Astrocyte (in vitro differentiated cells and primary cell): ENCODE measurements around the gene GMPR2. TPM values are rescaled to one million over a fixed set of nuclear protein-coding genes. Genes with fewer than 3 reads are reported as not detected.
A peak's percentile ranks its signal among the peaks of the same experiment; 100 is the strongest.

Experiments
- DNase-seq: peaks from one replicate; pipeline ENCODE4 v3.0.0-alpha.2; 2010; ENCODE audit warnings: low read depth
- FAIRE-seq: peaks from 2 replicates; lab custom pipeline; 2011; peaks lifted over from hg19 to GRCh38; lab: Jason Lieb, UNC
- H2AFZ ChIP-seq: 2 replicates; pipeline ENCODE4 v1.6.0; 2012; ENCODE audit warnings: low read depth, low read length, inconsistent platforms
- H3K27ac ChIP-seq: 2 replicates; pipeline ENCODE4 v1.5.1; 2011; ENCODE audit warnings: low read depth, low read length, inconsistent platforms
- H3K27me3 ChIP-seq: 2 replicates; pipeline ENCODE4 v1.6.0; 2011; ENCODE audit warnings: low read length, inconsistent platforms; ENCODE audit not compliant: insufficient read depth
- H3K36me3 ChIP-seq: 2 replicates; pipeline ENCODE4 v1.5.1; 2011; ENCODE audit warnings: low read length, inconsistent platforms; ENCODE audit not compliant: insufficient read depth
- H3K4me1 ChIP-seq: 2 replicates; pipeline ENCODE4 v1.5.1; 2011; ENCODE audit warnings: low read length, inconsistent platforms; ENCODE audit not compliant: insufficient read depth
- H3K4me2 ChIP-seq: 2 replicates; pipeline ENCODE4 v1.6.0; 2012; ENCODE audit warnings: low read length, inconsistent platforms
- H3K4me3 ChIP-seq: 2 replicates; pipeline ENCODE4 v1.5.1; 2011; ENCODE audit warnings: low read depth, mild to moderate bottlenecking, low read length, inconsistent platforms; ENCODE audit not compliant: insufficient read depth
- H3K79me2 ChIP-seq: 2 replicates; pipeline ENCODE4 v1.6.0; 2012; ENCODE audit warnings: mild to moderate bottlenecking, low read length, inconsistent platforms; ENCODE audit not compliant: insufficient read depth
- H3K9ac ChIP-seq: 2 replicates; pipeline ENCODE4 v1.6.0; 2012; ENCODE audit warnings: mild to moderate bottlenecking, low read length, inconsistent platforms
- H3K9me3 ChIP-seq: 2 replicates; pipeline ENCODE4 v1.5.1; 2012; ENCODE audit warnings: low read depth, mild to moderate bottlenecking, low read length, inconsistent platforms; ENCODE audit not compliant: insufficient read depth
- H4K20me1 ChIP-seq: 2 replicates; pipeline ENCODE4 v1.6.0; 2012; ENCODE audit warnings: low read length, inconsistent platforms; ENCODE audit not compliant: insufficient read depth
- H3K27ac Mint-ChIP-seq: one replicate; pipeline ENCODE4 v1.8.0; 2021; ENCODE audit warnings: mild to moderate bottlenecking, mixed read lengths; ENCODE audit not compliant: unreplicated experiment
- H3K27me3 Mint-ChIP-seq: one replicate; pipeline ENCODE4 v1.8.0; 2021; ENCODE audit warnings: low read depth, mixed read lengths; ENCODE audit not compliant: unreplicated experiment
- H3K36me3 Mint-ChIP-seq: one replicate; pipeline ENCODE4 v1.8.0; 2021; ENCODE audit warnings: low read depth, mixed read lengths; ENCODE audit not compliant: unreplicated experiment
- H3K4me1 Mint-ChIP-seq: one replicate; pipeline ENCODE4 v1.8.0; 2021; ENCODE audit warnings: low read depth, mixed read lengths; ENCODE audit not compliant: unreplicated experiment
- H3K4me3 Mint-ChIP-seq: one replicate; pipeline ENCODE4 v1.8.0; 2021; ENCODE audit warnings: mild to moderate bottlenecking, moderate library complexity, mixed read lengths; ENCODE audit not compliant: unreplicated experiment
- H3K9me3 Mint-ChIP-seq: one replicate; pipeline ENCODE4 v1.8.0; 2021; ENCODE audit warnings: mild to moderate bottlenecking, mixed read lengths; ENCODE audit not compliant: unreplicated experiment
- EZH2 ChIP-seq: IDR thresholded peaks from 2 replicates; pipeline ENCODE4 v1.6.1; 2012; ENCODE audit warnings: mild to moderate bottlenecking, low read length, inconsistent platforms; ENCODE audit not compliant: insufficient read depth
- total RNA-seq: library from RNA; stranded (reverse); gene quantifications from 2 replicates; pipeline ENCODE4 v1.2.1, GENCODE V29; 2021
- TF ChIP-seq, protein P1 (sequence below): IDR thresholded peaks from 2 replicates; pipeline ENCODE4 v1.5.1; 2011; ENCODE audit warnings: low read depth, mild to moderate bottlenecking, inconsistent platforms, low read length, moderate library complexity; ENCODE audit not compliant: insufficient read depth

The GMPR2 gene
- total RNA-seq, 1 donor from 2014 or later: 66.5 TPM

DNA sequence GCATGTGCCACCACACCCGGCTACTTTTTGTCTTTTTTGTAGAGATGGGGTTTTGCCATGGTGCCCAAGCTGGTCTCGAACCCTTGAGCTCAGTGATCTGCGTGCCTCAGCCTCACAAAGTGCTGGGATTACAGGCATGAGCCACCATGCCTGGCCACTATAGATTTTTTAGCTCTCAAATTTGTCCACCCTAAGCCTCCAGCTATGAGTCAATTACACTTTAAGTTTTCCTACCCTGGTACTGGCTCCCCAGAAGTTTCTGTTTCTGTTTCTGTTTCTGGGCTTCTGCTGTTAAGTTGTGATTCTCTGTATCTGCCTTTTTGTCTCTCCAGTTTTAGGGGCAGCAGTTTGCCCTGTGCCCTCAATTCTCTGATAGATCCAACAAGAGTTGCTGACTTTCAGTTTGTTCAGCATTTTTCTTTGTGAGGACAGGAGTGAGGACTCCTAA, 14.1 kb downstream of the GMPR2 start:
- H3K4me1 Mint-ChIP-seq: peaks cover 20% of the 10 kb centered on the region
- peaks cover 3% of the 10 kb centered on the region for H3K79me2 ChIP-seq
- H3K4me3 Mint-ChIP-seq: peak overlapping the region; percentile 47
- no peaks in the 10 kb centered on the region for H3K36me3 ChIP-seq
- no peaks in the 10 kb centered on the region for H3K27me3 ChIP-seq
- H3K9ac ChIP-seq: no peak overlapping the region
- DNase-seq (no peak), FAIRE-seq (no peak)
- no peak overlapping the region for H3K27ac Mint-ChIP-seq
- no peak overlapping the region for H3K4me3 ChIP-seq
- H3K9me3 Mint-ChIP-seq: no peaks in the 10 kb centered on the region
- no peaks in the 10 kb centered on the region for H3K27me3 Mint-ChIP-seq
- H4K20me1 ChIP-seq: peaks cover 2% of the 10 kb centered on the region
- H2AFZ ChIP-seq: no peak overlapping the region
- no peak overlapping the region for H3K4me2 ChIP-seq
- H3K4me1 ChIP-seq: peaks cover 10% of the 10 kb centered on the region
- no peak for TF ChIP-seq EZH2
- TF ChIP-seq, protein P1, sequence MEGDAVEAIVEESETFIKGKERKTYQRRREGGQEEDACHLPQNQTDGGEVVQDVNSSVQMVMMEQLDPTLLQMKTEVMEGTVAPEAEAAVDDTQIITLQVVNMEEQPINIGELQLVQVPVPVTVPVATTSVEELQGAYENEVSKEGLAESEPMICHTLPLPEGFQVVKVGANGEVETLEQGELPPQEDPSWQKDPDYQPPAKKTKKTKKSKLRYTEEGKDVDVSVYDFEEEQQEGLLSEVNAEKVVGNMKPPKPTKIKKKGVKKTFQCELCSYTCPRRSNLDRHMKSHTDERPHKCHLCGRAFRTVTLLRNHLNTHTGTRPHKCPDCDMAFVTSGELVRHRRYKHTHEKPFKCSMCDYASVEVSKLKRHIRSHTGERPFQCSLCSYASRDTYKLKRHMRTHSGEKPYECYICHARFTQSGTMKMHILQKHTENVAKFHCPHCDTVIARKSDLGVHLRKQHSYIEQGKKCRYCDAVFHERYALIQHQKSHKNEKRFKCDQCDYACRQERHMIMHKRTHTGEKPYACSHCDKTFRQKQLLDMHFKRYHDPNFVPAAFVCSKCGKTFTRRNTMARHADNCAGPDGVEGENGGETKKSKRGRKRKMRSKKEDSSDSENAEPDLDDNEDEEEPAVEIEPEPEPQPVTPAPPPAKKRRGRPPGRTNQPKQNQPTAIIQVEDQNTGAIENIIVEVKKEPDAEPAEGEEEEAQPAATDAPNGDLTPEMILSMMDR: no peak
- H3K27ac ChIP-seq: no peak overlapping the region
- H3K36me3 Mint-ChIP-seq: peaks cover 12% of the 10 kb centered on the region
- no peaks in the 10 kb centered on the region for H3K9me3 ChIP-seq

DNA sequence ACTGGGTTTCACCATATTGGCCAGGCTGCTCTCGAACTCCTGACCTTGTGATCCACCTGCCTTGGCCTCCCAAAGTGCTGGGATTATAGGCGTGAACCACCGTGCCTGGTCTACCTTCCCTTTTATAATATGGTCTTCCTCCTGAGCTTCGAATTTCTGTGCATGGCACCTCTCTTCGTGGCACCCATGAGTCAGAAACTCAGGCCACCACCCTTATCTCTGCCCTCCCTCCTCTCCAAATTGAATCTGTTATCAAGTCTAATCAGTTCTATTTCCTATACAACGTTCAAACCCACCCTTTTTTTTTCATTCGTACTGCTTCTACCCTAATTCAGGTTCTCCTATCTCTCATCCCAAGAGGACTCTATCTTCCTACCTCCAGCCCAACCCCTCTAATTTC, 14.7 kb downstream of the GMPR2 start:
- DNase-seq (no peak), FAIRE-seq (no peak)
- Histone ChIP-seq H3K27ac (no peak overlapping the region), H2AFZ (no peak overlapping the region), H4K20me1 (no peaks in the 10 kb centered on the region), H3K4me2 (no peak overlapping the region), H3K9ac (no peak overlapping the region), H3K9me3 (no peaks in the 10 kb centered on the region), H3K27me3 (no peaks in the 10 kb centered on the region), H3K36me3 (no peaks in the 10 kb centered on the region), H3K79me2 (no peaks in the 10 kb centered on the region), H3K4me3 (no peak overlapping the region), H3K4me1 (peaks cover 16% of the 10 kb centered on the region)
- TF ChIP-seq, protein P1: no peak
- TF ChIP-seq EZH2: no peak
- Mint-ChIP-seq H3K27me3 (no peaks in the 10 kb centered on the region), H3K4me1 (peaks cover 22% of the 10 kb centered on the region), H3K27ac (peak overlapping the region; percentile 89), H3K36me3 (peaks cover 12% of the 10 kb centered on the region), H3K4me3 (no peak overlapping the region), H3K9me3 (no peaks in the 10 kb centered on the region)

GRCh38 chr14:24249230-24250021, 16.7 kb downstream of the GMPR2 start:
- no peak overlapping the region for H3K4me3 Mint-ChIP-seq
- no peak overlapping the region for H3K27ac Mint-ChIP-seq
- no peak for FAIRE-seq
- no peak overlapping the region for H3K4me3 ChIP-seq
- H3K27ac ChIP-seq: no peak overlapping the region
- H4K20me1 ChIP-seq: no peaks in the 10 kb centered on the region
- no peaks in the 10 kb centered on the region for H3K9me3 Mint-ChIP-seq
- TF ChIP-seq EZH2: no peak
- TF ChIP-seq, protein P1: no peak
- H3K4me1 Mint-ChIP-seq: peaks cover 22% of the 10 kb centered on the region
- H3K9ac ChIP-seq: no peak overlapping the region
- H3K27me3 Mint-ChIP-seq: no peaks in the 10 kb centered on the region
- H3K36me3 Mint-ChIP-seq: peaks cover 20% of the 10 kb centered on the region
- no peaks in the 10 kb centered on the region for H3K36me3 ChIP-seq
- H2AFZ ChIP-seq: no peak overlapping the region
- peaks cover 11% of the 10 kb centered on the region for H3K4me1 ChIP-seq
- H3K27me3 ChIP-seq: no peaks in the 10 kb centered on the region
- H3K9me3 ChIP-seq: no peaks in the 10 kb centered on the region
- DNase-seq: no peak
- H3K4me2 ChIP-seq: no peak overlapping the region
- no peaks in the 10 kb centered on the region for H3K79me2 ChIP-seq
